ENCODE measurements around the gene DNAAF1.
A peak's percentile ranks its signal among the peaks of the same experiment; 100 is the strongest.

DNAAF1 gene

DNA sequence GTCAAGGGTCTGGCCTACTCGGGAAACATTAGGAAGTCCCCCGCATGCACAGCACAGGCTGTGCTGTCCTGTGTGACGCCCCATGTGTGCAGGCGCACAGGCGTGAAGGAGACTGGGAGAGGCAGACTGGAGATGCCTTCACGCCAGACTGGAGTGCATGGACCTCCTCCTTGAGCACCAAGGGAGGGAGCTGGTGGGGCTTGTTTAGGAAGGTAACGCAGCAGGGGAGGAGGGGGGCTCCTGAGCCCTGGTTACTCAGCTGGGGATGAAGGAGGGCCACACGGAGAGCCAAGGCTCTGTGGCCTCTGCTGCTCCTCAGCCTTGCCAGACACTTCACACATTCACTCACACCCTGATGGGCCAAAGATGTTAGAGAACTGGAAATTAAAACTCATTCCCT, 7.8 kb upstream of the DNAAF1 start:
- ChIA-PET CTCF (no interaction called here), POLR2A (no interaction called here)
- DNase-seq: no peak
- peaks cover 0 to 4% (median 0%) of the 10 kb centered on the region in 5 experiments for H3K27me3 ChIP-seq (replicated peaks in 2 of 5; ENCODE audit: control insufficient read depth in 4 of 5, insufficient read depth in 5 of 5, low read length in 4 of 5)
- WGBS (ENCODE audit: insufficient coverage): 97% methylated on average over 6 of the region's 8 CpGs
- peaks cover 0 to 2% (median 0%) of the 10 kb centered on the region in 4 experiments for H3K36me3 ChIP-seq (ENCODE audit: control insufficient read depth in 4 of 4, insufficient read depth in 4 of 4, low read length in 3 of 4)
- H3K9me3 ChIP-seq (ENCODE audit: control extremely low read depth in 1 of 5, control insufficient read depth in 4 of 5, insufficient read depth in 2 of 5, low read depth in 1 of 5, low read length in 4 of 5): no peaks in the 10 kb centered on the region
- no peak overlapping the region for H3K27ac ChIP-seq (ENCODE audit: insufficient read depth in 1 of 2, low read depth in 1 of 2, low read length in 2 of 2, poor library complexity in 1 of 2, severe bottlenecking in 2 of 2)
- H3K4me1 ChIP-seq (ENCODE audit: control extremely low read depth in 1 of 4, control insufficient read depth in 4 of 4, insufficient read depth in 4 of 4, low read length in 3 of 4): peaks cover 0 to 2% (median 0%) of the 10 kb centered on the region in 4 experiments
- H3K4me3 ChIP-seq (ENCODE audit: control insufficient read depth in 1 of 7, extremely low read depth in 1 of 7, insufficient read depth in 4 of 7, low read depth in 2 of 7, low read length in 6 of 7): no peak overlapping the region

- WGBS (ENCODE audit: insufficient coverage): 96% methylated on average over 4 of the region's 7 CpGs
Measured at GRCh38 chr16:84137769-84138357, 7.2 kb upstream of the DNAAF1 start.

GRCh38 chr16:84138500-84138823, 6.6 kb upstream of the DNAAF1 start:
- Histone ChIP-seq H3K9me3 (ENCODE audit: control extremely low read depth in 1 of 5, control insufficient read depth in 4 of 5, insufficient read depth in 2 of 5, low read depth in 1 of 5, low read length in 4 of 5) (no peaks in the 10 kb centered on the region), H3K4me1 (ENCODE audit: control extremely low read depth in 1 of 4, control insufficient read depth in 4 of 4, insufficient read depth in 4 of 4, low read length in 3 of 4) (peaks cover 0 to 2% (median 0%) of the 10 kb centered on the region in 4 experiments), H3K27ac (ENCODE audit: insufficient read depth in 1 of 2, low read depth in 1 of 2, low read length in 2 of 2, poor library complexity in 1 of 2, severe bottlenecking in 2 of 2) (peak overlapping the region in 1 of 2 experiments; percentile 82), H3K36me3 (ENCODE audit: control insufficient read depth in 4 of 4, insufficient read depth in 4 of 4, low read length in 3 of 4) (no peaks in the 10 kb centered on the region), H3K27me3 (replicated peaks in 2 of 5; ENCODE audit: control insufficient read depth in 4 of 5, insufficient read depth in 5 of 5, low read length in 4 of 5) (peaks cover 0 to 4% (median 0%) of the 10 kb centered on the region in 5 experiments), H3K4me3 (ENCODE audit: control insufficient read depth in 1 of 7, extremely low read depth in 1 of 7, insufficient read depth in 4 of 7, low read depth in 2 of 7, low read length in 6 of 7) (no peak overlapping the region)
- WGBS (ENCODE audit: insufficient coverage): no CpG with 5 or more reads among the region's 2 CpGs
- ChIA-PET POLR2A (no interaction called here), CTCF (interaction anchor here (1.1 to 2.5 kb wide), 5 partner anchors 16 to 49 kb away, joined by 3 to 13 read pairs (median 5); partner anchors contain the start of gene MBTPS1)
- DNase-seq: no peak

More at GRCh38 chr16:84137769-84138357, 7.2 kb upstream of the DNAAF1 start:
- Histone ChIP-seq H3K27me3 (replicated peaks in 2 of 5; ENCODE audit: control insufficient read depth in 4 of 5, insufficient read depth in 5 of 5, low read length in 4 of 5) (peaks cover 0 to 4% (median 0%) of the 10 kb centered on the region in 5 experiments), H3K4me3 (ENCODE audit: control insufficient read depth in 1 of 7, extremely low read depth in 1 of 7, insufficient read depth in 4 of 7, low read depth in 2 of 7, low read length in 6 of 7) (no peak overlapping the region), H3K4me1 (ENCODE audit: control extremely low read depth in 1 of 4, control insufficient read depth in 4 of 4, insufficient read depth in 4 of 4, low read length in 3 of 4) (peaks cover 0 to 2% (median 0%) of the 10 kb centered on the region in 4 experiments), H3K27ac (ENCODE audit: insufficient read depth in 1 of 2, low read depth in 1 of 2, low read length in 2 of 2, poor library complexity in 1 of 2, severe bottlenecking in 2 of 2) (peak overlapping the region in 1 of 2 experiments; percentile 82), H3K36me3 (ENCODE audit: control insufficient read depth in 4 of 4, insufficient read depth in 4 of 4, low read length in 3 of 4) (no peaks in the 10 kb centered on the region), H3K9me3 (ENCODE audit: control extremely low read depth in 1 of 5, control insufficient read depth in 4 of 5, insufficient read depth in 2 of 5, low read depth in 1 of 5, low read length in 4 of 5) (no peaks in the 10 kb centered on the region)
- CTCF ChIA-PET: interaction anchor here (0.6 to 1.7 kb wide), 3 partner anchors 15 to 49 kb away, joined by 3 to 5 read pairs (median 3); no protein-coding TSS in a partner anchor
- POLR2A ChIA-PET: no interaction called here
- DNase-seq: no peak

DNA sequence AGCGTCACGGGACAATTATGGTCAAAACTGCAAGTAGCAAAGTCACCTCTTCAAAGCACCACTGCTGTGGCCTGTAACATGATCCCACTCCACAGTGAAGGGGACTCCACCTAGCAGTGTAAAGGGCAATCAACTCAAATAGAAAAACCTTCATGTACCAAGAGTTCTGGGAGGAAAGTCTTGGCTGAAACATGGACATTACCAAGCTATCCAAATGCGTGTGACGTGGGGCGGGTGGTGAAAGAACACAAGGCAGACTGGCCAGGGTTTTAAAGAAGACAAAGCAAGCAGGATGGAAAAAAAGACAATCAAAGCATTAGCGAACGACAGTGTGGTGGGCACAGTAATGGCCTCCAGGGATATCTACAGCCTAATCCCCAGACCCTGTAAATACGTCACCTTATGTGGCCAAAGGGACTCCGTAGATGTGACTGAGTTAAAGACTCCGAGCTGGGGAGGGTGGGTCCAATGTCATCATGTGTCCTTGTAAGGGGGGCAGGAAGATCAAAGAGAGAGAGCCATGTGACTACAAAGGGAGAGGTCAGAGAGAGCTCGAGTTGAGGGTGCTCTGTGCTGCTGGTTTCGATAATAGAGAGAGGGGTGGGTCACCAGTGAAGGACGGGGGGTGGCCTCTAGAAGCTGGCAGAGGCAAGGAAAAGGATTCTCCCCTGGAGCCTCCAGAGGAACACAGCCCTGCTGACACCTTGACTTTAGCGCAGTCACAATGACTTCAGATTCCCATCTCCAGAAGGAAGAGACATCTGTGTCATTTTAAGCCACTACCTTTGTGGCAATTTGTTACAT, 6.1 kb upstream of the DNAAF1 start:
- POLR2A ChIA-PET: no interaction called here
- Histone ChIP-seq H3K4me1 (ENCODE audit: control extremely low read depth in 1 of 4, control insufficient read depth in 4 of 4, insufficient read depth in 4 of 4, low read length in 3 of 4) (peaks cover 0 to 7% (median 3%) of the 10 kb centered on the region in 4 experiments), H3K27ac (ENCODE audit: insufficient read depth in 1 of 2, low read depth in 1 of 2, low read length in 2 of 2, poor library complexity in 1 of 2, severe bottlenecking in 2 of 2) (peak overlapping the region in 1 of 2 experiments; percentile 82), H3K36me3 (ENCODE audit: control insufficient read depth in 4 of 4, insufficient read depth in 4 of 4, low read length in 3 of 4) (no peaks in the 10 kb centered on the region), H3K27me3 (replicated peaks in 2 of 5; ENCODE audit: control insufficient read depth in 4 of 5, insufficient read depth in 5 of 5, low read length in 4 of 5) (peaks cover 0 to 4% (median 0%) of the 10 kb centered on the region in 5 experiments), H3K4me3 (ENCODE audit: control insufficient read depth in 1 of 7, extremely low read depth in 1 of 7, insufficient read depth in 4 of 7, low read depth in 2 of 7, low read length in 6 of 7) (no peak overlapping the region), H3K9me3 (ENCODE audit: control extremely low read depth in 1 of 5, control insufficient read depth in 4 of 5, insufficient read depth in 2 of 5, low read depth in 1 of 5, low read length in 4 of 5) (no peaks in the 10 kb centered on the region)
- CTCF ChIA-PET: interaction anchor here (1.1 to 2.5 kb wide), 9 partner anchors 8 to 55 kb away, joined by 3 to 13 read pairs (median 4); partner anchors contain the start of gene MBTPS1
- DNase-seq: no peak
- WGBS (ENCODE audit: insufficient coverage): 91% methylated on average over 14 of the region's 14 CpGs

GRCh38 chr16:84139628-84140258, 5.4 kb upstream of the DNAAF1 start:
- WGBS (ENCODE audit: insufficient coverage): 97% methylated on average over 4 of the region's 6 CpGs
- Histone ChIP-seq H3K4me1 (ENCODE audit: control extremely low read depth in 1 of 4, control insufficient read depth in 4 of 4, insufficient read depth in 4 of 4, low read length in 3 of 4) (peaks cover 0 to 9% (median 7%) of the 10 kb centered on the region in 4 experiments), H3K27me3 (replicated peaks in 2 of 5; ENCODE audit: control insufficient read depth in 4 of 5, insufficient read depth in 5 of 5, low read length in 4 of 5) (peaks cover 0 to 4% (median 0%) of the 10 kb centered on the region in 5 experiments), H3K36me3 (ENCODE audit: control insufficient read depth in 4 of 4, insufficient read depth in 4 of 4, low read length in 3 of 4) (no peaks in the 10 kb centered on the region), H3K4me3 (ENCODE audit: control insufficient read depth in 1 of 7, extremely low read depth in 1 of 7, insufficient read depth in 4 of 7, low read depth in 2 of 7, low read length in 6 of 7) (no peak overlapping the region), H3K9me3 (ENCODE audit: control extremely low read depth in 1 of 5, control insufficient read depth in 4 of 5, insufficient read depth in 2 of 5, low read depth in 1 of 5, low read length in 4 of 5) (no peaks in the 10 kb centered on the region), H3K27ac (ENCODE audit: insufficient read depth in 1 of 2, low read depth in 1 of 2, low read length in 2 of 2, poor library complexity in 1 of 2, severe bottlenecking in 2 of 2) (peak overlapping the region in 1 of 2 experiments; percentile 31)
- CTCF ChIA-PET: interaction anchor here (1.1 to 2.5 kb wide), 8 partner anchors 8 to 55 kb away, joined by 3 to 13 read pairs (median 4); partner anchors contain the start of gene MBTPS1
- DNase-seq: no peak
- POLR2A ChIA-PET: no interaction called here

- peak; percentile 53 to 64 (median 64) for DNase-seq
- Histone ChIP-seq H3K27me3 (replicated peaks in 2 of 5; ENCODE audit: control insufficient read depth in 4 of 5, insufficient read depth in 5 of 5, low read length in 4 of 5) (peaks cover 0 to 7% (median 4%) of the 10 kb centered on the region in 5 experiments), H3K4me1 (ENCODE audit: control extremely low read depth in 1 of 4, control insufficient read depth in 4 of 4, insufficient read depth in 4 of 4, low read length in 3 of 4) (peaks cover 0 to 15% (median 12%) of the 10 kb centered on the region in 4 experiments), H3K27ac (ENCODE audit: insufficient read depth in 1 of 2, low read depth in 1 of 2, low read length in 2 of 2, poor library complexity in 1 of 2, severe bottlenecking in 2 of 2) (no peak overlapping the region), H3K36me3 (ENCODE audit: control insufficient read depth in 4 of 4, insufficient read depth in 4 of 4, low read length in 3 of 4) (no peaks in the 10 kb centered on the region), H3K9me3 (ENCODE audit: control extremely low read depth in 1 of 5, control insufficient read depth in 4 of 5, insufficient read depth in 2 of 5, low read depth in 1 of 5, low read length in 4 of 5) (no peaks in the 10 kb centered on the region), H3K4me3 (ENCODE audit: control insufficient read depth in 1 of 7, extremely low read depth in 1 of 7, insufficient read depth in 4 of 7, low read depth in 2 of 7, low read length in 6 of 7) (no peak overlapping the region)
- WGBS (ENCODE audit: insufficient coverage): 52% methylated on average over 9 of the region's 13 CpGs
- CTCF ChIA-PET: interaction anchor here (0.7 to 2.6 kb wide), 4 partner anchors 24 to 55 kb away, joined by 3 to 13 read pairs (median 9); partner anchors contain the start of gene MBTPS1
- POLR2A ChIA-PET: no interaction called here
Measured at GRCh38 chr16:84141143-84141670, 3.9 kb upstream of the DNAAF1 start.

All from common myeloid progenitor, CD34-positive (primary cell).